Lung microvascular endothelial cell (primary cell): ENCODE results near the gene STEAP1B. TPM values are rescaled to one million over a fixed set of nuclear protein-coding genes. Genes with fewer than 3 reads are reported as not detected.
A peak's percentile ranks its signal among the peaks of the same experiment; 100 is the strongest.

Source experiments
- DNase-seq, 2 donors: peaks; one replicate each; pipeline versions ENCODE4 v3.0.0 to v3.0.0-alpha.2; 2010; ENCODE audit warnings: low read depth in 2 of 2
- total RNA-seq: library from RNA; depleted of rRNA; stranded (reverse); fragments of >200 nt; gene quantifications from 2 replicates; pipeline ENCODE4 v1.2.1, GENCODE V29; 2014

STEAP1B gene
- total RNA-seq, 1 donor from 2014 or later: 2.2 TPM

DNA sequence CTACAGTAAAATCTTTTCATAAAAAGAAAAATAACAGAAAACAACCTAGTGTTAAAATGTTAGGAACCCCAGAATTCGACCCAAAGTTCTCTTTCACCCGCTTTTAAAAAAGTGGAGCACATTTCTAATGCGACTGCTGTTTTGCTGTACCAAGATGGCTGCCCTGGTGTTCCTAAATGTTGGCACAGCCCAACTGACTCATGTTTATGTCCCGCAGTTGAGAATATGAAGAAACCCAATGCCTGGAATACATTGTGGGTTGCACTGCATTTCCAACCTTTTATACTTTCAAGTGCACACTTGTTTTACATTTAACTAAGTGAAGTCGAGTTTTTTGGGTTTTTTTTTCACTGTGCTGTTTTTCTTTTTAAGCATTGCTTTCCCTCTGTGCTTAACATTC is 944 bp downstream of the STEAP1B start:
- peak; percentile 23 to 31 for DNase-seq

DNA sequence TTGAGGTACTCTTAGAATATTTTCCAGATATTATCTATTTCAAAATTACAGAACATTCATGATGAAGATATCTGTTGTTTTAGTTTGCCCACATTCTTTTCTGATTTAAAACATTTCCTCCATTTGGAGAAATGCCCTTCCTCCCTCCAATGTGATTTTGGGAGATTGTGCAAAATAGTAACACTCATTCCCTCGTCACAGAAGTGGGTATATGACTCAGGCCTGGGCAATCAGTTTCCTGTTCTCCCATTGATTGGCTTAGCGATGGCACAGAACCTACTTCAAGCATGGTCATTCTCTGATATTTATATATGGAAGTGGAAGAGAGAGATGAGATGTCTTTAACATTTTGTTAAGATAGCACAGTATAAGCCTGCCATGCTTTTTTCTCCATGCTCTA is 3.1 kb downstream of the STEAP1B start:
- DNase-seq: peak; percentile 28 to 61

DNA sequence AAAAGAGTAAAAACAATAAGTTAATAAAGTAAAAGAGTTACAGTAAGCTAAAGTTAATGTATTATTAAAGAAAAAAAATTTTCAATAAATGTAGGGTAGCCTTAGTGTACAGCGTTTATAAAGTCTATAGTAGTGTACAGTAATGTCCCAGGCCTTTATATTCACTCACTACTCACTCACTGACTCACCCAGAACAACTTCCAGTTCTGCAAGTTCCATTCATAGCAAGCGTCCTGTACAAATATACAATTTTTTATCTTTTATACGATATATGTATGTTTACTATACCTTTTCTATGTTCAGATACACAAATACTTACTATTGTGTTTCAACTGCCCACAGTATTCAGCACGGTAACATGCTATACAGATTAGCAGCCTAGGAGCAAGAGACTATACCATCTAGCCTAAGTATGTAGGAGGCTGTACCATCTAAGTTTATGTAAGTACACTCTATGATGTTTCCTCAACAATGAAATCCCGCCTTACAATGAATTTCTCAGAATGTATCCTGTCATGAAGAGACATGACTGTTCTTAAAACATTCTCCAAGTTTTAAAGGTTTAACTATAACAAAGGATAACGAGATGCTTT is 3.6 kb downstream of the STEAP1B start:
- DNase-seq: peak; percentile 27 to 50

DNA sequence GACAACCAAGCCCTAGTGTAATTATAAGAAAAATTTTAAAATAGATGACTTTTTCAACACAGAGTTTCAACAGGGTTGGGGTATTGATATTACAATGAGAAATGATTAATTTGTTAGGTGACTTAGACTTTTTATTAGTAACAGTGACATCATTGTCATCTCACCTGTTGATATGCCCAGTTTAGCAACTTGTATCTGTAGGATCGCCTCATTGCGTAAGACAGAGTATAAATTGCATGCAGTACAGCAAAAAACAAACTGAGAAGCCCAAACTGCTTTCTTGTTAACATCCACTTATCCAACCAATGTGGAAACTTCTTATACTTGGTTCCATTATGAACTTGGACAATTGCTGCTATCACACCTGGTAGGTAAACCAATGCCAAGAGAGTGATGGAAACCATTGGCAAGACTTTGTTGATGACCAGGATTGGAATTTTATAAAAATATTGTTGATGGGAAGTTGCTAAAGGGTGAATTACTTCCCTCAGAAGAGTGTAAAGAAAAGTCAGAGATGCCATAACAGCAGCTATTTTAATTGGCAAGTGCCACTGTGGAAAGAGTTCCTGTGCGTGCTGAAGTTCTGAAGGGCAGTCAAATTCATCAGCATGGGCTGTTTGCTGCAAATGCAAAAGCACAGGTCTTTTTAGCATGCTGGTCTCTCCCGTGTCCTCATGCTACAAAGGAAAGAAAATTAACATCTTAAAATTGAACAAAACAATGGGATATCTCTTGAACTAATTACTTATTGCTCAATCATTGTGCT is 6.6 kb downstream of the STEAP1B start:
- DNase-seq: peak in 1 of 2 donors; percentile 87

GRCh38 chr7:22488643-22489462 is 11.1 kb downstream of the STEAP1B start:
- DNase-seq: peak; percentile 84

GRCh38 chr7:22487978-22488642 is 11.9 kb downstream of the STEAP1B start:
- no peak for DNase-seq

- peak in 1 of 2 donors; percentile 34 for DNase-seq
These were observed 13.4 kb downstream of the STEAP1B start for GRCh38 chr7:22486597-22486996.

GRCh38 chr7:22485189-22485588 is 14.8 kb downstream of the STEAP1B start:
- DNase-seq: peak in 1 of 2 donors; percentile 61

DNA sequence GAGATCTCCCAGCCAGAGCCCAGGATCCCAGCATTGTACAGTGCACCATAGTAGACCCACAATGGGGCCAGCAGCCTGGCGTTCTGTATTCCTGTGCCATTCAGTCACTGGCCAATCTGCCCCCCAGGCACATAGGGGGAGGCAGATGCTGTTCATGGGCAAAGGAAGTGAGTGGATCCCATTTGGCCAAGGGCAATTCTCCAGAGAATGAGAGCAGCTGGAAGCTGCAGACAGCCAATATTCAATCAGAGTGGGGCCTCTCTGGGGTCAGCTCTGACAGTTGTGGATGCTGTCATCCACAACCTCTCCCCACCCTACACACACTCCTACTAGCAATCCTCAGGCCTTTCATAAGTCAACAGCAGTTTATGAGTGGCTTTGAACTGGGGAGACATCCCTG is 17.5 kb downstream of the STEAP1B start:
- DNase-seq: peak in 1 of 2 donors; percentile 29

- DNase-seq: peak; percentile 65 to 95
These were observed 18.3 kb downstream of the STEAP1B start for GRCh38 chr7:22481726-22482125.

- no peak for DNase-seq
These were observed 19.4 kb downstream of the STEAP1B start for GRCh38 chr7:22480523-22481075.

GRCh38 chr7:22477876-22478450 is 22.0 kb downstream of the STEAP1B start:
- DNase-seq: no peak

DNA sequence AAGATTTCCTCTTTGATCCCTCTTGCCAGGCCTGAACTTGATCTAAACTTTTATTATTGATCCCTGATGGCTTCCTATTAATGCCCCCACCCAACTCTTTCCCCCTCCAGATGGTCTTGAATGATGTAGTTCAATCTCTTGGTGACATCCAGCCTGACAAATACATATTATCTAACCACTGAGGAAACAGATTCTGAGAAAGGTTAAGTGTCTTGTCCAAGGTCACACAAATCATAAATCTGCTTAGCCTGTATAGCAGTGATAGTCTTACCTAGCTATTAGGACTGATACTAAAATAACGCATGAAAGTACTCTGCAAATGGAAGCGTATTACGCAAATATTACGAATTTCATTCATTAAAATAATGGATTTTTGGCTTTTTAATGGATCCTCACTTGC is 22.7 kb downstream of the STEAP1B start:
- DNase-seq: no peak

GRCh38 chr7:22476824-22477223 is 23.2 kb downstream of the STEAP1B start:
- DNase-seq: no peak

DNA sequence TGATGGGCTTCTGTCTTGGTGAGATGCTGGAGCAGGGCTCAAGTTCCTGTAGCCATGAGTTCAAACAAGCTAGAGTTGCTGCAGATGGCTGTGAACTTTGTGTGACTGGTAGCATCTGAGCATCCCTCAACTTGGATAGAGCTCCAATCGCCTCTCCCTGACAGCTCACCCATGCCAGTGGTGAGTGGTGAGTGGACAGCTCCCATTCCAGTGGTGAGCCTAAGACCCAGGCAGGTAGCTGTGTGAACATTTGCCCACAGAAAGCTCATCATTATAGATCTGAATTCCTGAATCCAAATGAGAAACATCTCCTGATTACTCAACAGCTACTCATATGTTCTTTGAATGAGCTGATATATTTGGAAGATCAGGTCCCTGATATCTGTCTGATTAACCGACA is 25.3 kb downstream of the STEAP1B start:
- no peak for DNase-seq

DNA sequence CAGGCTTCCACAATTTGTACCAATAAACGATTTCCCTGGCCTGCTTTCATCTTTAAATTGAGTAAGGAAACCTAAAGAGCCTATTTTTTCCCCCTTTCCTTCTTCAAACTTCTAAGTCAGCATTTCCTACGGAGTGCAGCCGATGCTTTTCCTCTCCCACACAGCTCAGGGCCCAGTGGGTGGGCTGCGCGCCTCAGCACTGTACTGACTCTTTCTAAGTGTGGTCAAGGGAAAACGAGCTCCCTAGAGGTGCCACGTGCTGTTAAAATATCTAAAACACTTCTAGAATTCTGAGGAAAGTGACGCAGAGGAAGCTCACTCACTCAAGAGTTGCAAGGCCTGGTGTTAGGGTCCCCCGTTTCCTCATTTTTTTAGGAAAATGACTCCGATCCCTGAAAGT is 29.0 kb downstream of the STEAP1B start:
- no peak for DNase-seq

GRCh38 chr7:22469371-22470143 is 30.4 kb downstream of the STEAP1B start:
- DNase-seq: no peak

DNA sequence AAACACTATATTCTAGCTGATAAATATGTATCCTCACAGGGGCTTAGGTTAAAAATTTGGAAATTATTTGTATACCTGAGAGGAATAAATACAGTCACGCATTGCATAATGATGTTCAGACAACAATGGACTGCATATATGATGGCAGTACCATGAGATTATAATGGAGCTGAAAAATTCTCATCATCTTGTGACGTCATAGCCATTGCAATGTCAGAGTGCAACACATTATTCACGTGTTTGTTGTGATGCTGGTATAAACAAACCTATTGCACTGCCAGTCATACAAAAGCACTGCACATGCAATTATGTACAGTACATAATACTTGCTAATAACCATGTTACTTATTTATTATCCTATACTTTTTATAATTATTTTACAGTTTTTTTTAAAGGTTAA is 31.4 kb downstream of the STEAP1B start:
- no peak for DNase-seq

GRCh38 chr7:22464299-22464698 is 35.7 kb downstream of the STEAP1B start:
- DNase-seq: no peak

- DNase-seq: no peak
These were observed 39.5 kb downstream of the STEAP1B start for GRCh38 chr7:22460363-22460988.
